ENCODE data around the gene PTPN3. TPM values are rescaled to one million over a fixed set of nuclear protein-coding genes. Genes with fewer than 3 reads are reported as not detected.

Gene PTPN3
- total RNA-seq, 2 donors from 2014 or later = not detected

DNA sequence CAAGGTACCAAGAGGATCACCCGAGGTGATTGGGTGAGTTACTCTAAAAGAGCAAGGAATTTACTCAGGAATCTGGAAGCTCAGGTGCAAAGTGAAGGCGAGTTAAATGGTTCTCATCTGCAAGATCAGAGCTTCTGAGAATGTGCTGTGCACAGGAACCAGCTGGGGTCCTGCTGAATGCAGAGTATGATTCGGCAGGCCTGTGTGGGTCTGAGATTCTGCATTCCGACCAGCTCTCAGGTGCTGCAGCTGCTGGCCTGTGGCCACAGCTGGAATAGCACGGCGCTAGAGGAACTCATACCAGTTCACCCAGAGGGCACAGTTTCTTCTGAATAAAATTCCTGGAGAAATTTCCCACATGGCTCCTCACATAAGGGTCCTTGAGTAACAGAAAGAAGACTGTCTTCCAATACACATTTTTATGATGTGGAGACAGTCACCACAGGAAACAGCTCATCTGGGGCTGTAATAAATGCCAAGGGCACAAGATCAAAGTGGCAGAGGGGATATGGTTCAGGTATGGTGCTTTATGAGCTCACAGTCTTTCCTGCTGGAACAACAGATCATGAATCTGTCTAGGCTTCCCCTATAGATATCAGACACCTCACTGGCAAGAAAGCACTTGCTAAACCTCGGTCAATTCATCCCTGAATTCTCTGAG, 83.9 kb downstream of the PTPN3 start:
- H3K27me3 Mint-ChIP-seq = peaks cover 46% of the 10 kb centered on the region
- H3K36me3 Mint-ChIP-seq (ENCODE audit: low read depth) = no peaks in the 10 kb centered on the region
- no peak overlapping the region for H3K4me3 Mint-ChIP-seq
- DNase-seq = no peak
- H3K9me3 ChIP-seq (ENCODE audit: control insufficient read depth, low read length, poor library complexity, severe bottlenecking) = no peaks in the 10 kb centered on the region
- no peak for ATAC-seq
- H3K27ac Mint-ChIP-seq = no peak overlapping the region
- H3K4me1 Mint-ChIP-seq = peaks cover 3% of the 10 kb centered on the region

DNA sequence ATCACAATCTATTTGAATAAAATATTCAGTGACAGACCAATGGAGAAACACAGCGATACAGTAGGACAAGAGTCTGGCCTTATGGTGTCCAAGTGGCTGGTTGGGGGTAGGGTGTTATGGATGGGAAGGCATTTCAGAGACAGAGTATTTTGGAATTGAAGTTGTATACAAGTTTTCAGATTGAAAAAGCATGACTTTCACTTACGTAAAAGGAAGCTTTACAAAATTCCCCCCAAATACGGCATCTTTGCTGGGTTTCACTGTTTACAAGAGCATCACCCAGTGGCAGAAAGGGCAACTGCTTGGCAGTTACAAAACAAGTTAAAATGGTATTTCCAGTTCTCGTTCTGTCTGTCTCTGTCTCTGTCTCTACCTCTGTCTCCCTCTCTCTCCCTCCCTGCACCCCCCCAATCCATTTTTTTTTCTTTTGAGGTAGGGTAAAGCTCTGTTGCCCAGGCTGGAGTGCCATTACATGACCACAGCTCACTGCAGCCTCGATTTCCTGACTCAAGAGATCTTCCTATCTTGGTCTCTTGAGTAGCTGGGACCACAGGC, 86.2 kb downstream of the PTPN3 start:
- Mint-ChIP-seq H3K4me3 (no peak overlapping the region), H3K36me3 (ENCODE audit: low read depth) (no peaks in the 10 kb centered on the region), H3K27ac (peak overlapping the region; percentile 21), H3K4me1 (peaks cover 3% of the 10 kb centered on the region), H3K27me3 (peaks cover 35% of the 10 kb centered on the region)
- DNase-seq = no peak
- no peaks in the 10 kb centered on the region for H3K9me3 ChIP-seq (ENCODE audit: control insufficient read depth, low read length, poor library complexity, severe bottlenecking)
- peak; percentile 63 for ATAC-seq

DNA sequence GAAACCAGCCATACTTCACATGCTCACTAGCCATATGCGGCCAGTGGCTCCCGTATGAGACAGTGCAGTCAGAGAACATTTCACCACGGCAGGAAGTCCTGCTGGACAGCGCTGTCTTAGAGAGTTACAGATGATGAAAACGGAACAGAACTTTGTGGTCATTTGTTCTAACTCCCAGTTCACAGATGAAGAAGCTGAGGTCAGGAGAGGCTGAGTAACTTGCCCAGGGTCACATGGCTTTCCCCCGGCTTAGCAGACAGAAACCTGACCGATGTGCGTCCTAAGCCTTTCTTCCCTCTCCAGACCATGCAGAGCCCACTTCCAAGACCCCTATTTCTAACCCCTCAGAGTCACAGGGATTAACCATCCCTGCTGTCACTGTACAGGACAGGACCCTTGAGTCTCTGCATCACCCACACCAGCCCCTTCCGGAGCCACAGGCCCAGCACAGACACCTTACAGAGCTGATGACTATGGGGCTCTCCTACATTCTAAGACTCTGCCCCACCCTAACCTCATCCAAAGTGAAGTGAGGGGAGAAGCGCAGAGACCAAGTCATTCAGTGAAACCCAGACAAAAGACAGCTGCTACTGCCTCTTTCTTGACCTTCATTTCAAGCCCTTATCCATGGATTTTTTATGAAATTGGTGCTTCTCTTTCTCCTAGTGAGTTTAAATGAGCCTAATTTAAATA, 86.9 kb downstream of the PTPN3 start:
- peak; percentile 37 for ATAC-seq

DNA sequence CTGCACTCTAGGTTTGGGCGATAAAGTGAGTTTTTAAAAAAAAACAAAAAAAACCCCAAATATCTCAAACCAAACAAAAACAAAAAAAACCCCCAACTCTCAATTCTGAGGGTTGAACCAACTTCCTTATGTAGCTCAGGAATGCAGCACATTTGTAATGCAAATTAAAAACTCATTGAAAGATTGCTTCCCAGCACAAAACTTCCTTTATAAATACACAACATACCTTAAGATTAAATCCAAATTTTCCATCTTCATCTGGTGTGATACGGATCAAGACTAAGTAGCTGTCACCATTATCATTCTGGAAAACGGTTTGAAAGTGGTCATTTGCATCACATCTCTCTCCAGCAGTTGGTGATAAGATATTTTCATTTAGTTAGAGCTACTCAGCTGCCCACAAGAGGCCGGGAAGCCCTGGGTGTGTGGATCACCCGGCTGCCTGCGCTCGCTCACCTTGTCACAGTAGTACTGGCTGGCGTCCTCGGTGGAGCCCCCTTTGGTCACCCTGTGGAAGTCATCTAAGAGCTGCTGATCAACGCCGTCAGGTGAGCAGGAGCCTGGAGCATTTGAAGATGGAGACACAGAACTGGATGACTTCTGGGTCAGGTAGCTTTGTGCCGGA, 88.2 kb downstream of the PTPN3 start:
- ATAC-seq (no peak), DNase-seq (no peak)
- H3K27ac Mint-ChIP-seq = no peak overlapping the region
- no peak overlapping the region for H3K4me3 Mint-ChIP-seq
- no peaks in the 10 kb centered on the region for H3K9me3 ChIP-seq (ENCODE audit: control insufficient read depth, low read length, poor library complexity, severe bottlenecking)
- H3K4me1 Mint-ChIP-seq = no peaks in the 10 kb centered on the region
- peaks cover 21% of the 10 kb centered on the region for H3K27me3 Mint-ChIP-seq
- no peaks in the 10 kb centered on the region for H3K36me3 Mint-ChIP-seq (ENCODE audit: low read depth)

More for the DNA sequence above, 86.9 kb downstream of the PTPN3 start:
- no peak for DNase-seq
- Mint-ChIP-seq H3K36me3 (ENCODE audit: low read depth) (no peaks in the 10 kb centered on the region), H3K4me1 (peaks cover 3% of the 10 kb centered on the region), H3K27me3 (peaks cover 31% of the 10 kb centered on the region), H3K4me3 (no peak overlapping the region), H3K27ac (peak overlapping the region; percentile 21)
- H3K9me3 ChIP-seq (ENCODE audit: control insufficient read depth, low read length, poor library complexity, severe bottlenecking) = no peaks in the 10 kb centered on the region

DNA sequence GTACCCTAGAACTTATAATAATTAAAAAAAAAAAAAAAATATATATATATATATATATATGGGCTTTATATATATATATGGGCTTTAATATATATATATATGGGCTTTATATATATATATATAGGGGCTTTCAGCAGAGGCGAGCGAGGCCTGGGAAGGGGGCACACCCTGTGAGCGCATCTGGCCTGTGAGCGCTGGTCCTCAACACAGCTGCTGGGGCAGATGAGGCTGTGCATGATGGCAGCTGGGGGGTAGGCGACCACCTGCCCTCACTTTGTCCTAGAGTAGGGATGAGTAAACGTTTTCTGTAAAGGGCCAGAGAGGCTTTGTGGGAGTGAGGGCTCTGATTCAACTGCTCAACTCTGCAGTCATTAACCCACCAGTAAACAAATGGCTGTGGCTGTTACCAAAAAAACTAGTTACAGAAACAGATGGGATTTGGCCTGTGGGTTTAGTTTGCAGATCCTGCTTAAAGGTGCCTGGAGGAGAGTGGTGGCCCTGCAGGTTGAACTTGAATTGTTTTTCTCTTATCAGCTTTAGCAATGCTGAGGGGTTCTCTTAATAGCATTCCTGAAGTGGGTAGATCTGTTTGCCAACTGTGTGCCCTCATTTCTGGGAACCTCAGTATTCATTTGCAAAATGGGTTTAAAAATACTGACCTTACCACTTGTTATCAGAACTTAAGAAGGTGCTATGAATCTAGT, 89.2 kb downstream of the PTPN3 start:
- no peaks in the 10 kb centered on the region for H3K36me3 Mint-ChIP-seq (ENCODE audit: low read depth)
- H3K4me1 Mint-ChIP-seq = no peaks in the 10 kb centered on the region
- DNase-seq = no peak
- H3K27me3 Mint-ChIP-seq = peaks cover 21% of the 10 kb centered on the region
- no peak overlapping the region for H3K27ac Mint-ChIP-seq
- ATAC-seq = no peak
- no peaks in the 10 kb centered on the region for H3K9me3 ChIP-seq (ENCODE audit: control insufficient read depth, low read length, poor library complexity, severe bottlenecking)
- H3K4me3 Mint-ChIP-seq = no peak overlapping the region

DNA sequence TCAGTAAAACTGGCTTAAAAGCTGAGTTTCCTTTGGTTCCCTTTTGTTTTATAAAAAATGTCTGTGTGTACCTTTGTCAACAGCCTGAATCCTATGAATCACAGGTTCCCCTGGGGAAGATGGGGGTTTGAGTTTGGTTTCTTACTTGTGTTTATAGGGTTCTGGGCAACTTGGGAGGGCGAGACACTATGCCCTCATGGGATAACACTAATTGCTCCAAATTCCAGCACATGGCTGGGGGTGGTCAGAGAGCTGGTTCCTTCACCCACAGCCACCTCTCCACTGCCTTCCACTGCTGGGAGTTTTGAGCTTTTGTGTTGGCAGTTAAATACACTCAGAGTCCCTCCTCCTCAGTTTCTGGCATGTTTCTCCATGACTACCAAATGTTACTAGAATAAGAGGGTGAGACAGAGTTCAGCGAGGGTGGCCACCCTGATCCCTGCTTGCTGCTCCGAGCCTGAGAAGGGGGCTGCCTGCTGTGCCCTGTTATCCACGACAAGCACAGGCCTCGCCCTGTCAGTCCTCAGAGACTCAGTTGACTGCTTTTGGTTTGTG, 94.3 kb downstream of the PTPN3 start:
- peaks cover 19% of the 10 kb centered on the region for H3K27me3 Mint-ChIP-seq

DNA sequence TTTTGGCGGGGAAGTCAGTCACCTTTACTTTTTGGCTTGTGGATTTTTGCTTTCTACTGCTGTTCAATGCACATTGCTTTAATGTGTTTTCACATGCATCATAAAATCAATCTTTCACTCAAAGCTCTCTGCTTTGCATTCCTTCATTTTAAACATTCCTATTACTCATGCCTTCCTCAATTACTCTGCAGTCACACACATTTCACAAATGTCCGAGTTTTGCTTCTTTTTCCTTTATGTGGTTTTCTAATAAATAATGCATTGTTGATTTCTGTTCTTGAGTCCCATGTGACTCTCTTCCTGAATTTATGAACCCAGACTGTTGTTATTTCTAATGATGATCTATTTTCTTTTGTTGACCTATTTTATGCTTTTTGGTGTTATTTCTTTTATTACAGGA, 95.0 kb downstream of the PTPN3 start:
- no peaks in the 10 kb centered on the region for H3K4me1 Mint-ChIP-seq
- no peak for ATAC-seq
- DNase-seq = no peak
- no peaks in the 10 kb centered on the region for H3K36me3 Mint-ChIP-seq (ENCODE audit: low read depth)
- no peak overlapping the region for H3K27ac Mint-ChIP-seq
- no peak overlapping the region for H3K4me3 Mint-ChIP-seq
- H3K27me3 Mint-ChIP-seq = peaks cover 25% of the 10 kb centered on the region
- no peaks in the 10 kb centered on the region for H3K9me3 ChIP-seq (ENCODE audit: control insufficient read depth, low read length, poor library complexity, severe bottlenecking)

More for the DNA sequence above, 94.3 kb downstream of the PTPN3 start:
- Mint-ChIP-seq H3K4me3 (no peak overlapping the region), H3K36me3 (ENCODE audit: low read depth) (no peaks in the 10 kb centered on the region), H3K27ac (no peak overlapping the region), H3K4me1 (no peaks in the 10 kb centered on the region)
- H3K9me3 ChIP-seq (ENCODE audit: control insufficient read depth, low read length, poor library complexity, severe bottlenecking) = no peaks in the 10 kb centered on the region
- ATAC-seq (no peak), DNase-seq (no peak)

DNA sequence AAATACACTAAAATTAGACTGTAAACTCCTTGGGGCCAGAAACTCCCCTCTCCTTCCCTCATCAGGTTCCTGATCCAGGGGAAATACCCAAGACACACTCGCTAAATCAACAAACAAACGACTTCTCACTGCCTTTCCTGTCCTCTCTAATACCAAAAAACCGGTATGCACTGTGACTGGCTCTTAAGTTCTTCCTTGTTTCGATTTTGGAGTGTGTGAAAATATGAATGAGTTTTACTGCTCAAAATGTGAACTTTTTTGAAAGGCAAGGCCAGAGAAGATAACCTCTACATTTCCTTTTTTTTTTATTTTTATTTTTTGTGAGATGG, 96.2 kb downstream of the PTPN3 start:
- Mint-ChIP-seq H3K36me3 (ENCODE audit: low read depth) (no peaks in the 10 kb centered on the region), H3K4me3 (no peak overlapping the region), H3K27me3 (peaks cover 30% of the 10 kb centered on the region), H3K4me1 (no peaks in the 10 kb centered on the region), H3K27ac (no peak overlapping the region)
- DNase-seq = no peak
- ATAC-seq = no peak
- H3K9me3 ChIP-seq (ENCODE audit: control insufficient read depth, low read length, poor library complexity, severe bottlenecking) = no peaks in the 10 kb centered on the region

DNA sequence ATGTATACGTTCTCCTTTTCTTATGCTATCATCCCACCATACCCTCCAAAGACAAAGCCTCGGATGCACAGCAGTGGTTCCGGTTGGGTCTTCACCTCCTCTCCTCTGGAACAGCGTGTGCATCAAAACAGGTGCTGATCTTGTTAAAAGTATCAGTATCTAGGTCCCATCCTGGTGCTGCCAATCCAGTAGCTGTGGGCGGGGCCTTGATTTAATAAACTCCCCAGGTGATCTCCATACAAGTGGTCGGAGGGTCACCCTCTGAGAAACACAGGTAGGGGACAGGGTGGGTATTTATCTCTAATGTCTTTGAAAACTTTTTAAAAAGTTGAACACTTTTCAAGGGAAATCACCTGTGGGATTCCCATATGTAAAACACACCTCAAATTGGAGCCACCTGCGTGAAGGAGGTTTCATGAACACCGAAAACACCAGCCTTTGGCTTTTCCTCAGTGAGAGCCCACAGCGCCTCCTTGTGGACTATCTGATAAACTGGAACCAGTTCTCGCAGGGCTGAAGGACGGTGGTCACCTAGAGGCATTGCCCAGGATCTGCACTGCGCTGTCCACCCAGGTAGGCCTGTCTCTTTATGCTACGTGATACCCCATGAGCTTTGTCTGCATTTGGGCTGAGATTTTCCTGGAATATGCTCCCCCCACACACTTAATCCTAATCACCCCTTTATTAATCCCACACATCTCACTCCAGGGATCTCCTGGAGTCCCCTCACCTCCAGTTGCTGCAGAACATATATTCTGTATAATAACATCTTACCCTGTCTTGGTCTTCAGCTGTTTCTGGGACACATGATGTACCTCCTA, 96.7 kb downstream of the PTPN3 start:
- DNase-seq (no peak), ATAC-seq (no peak)
- Mint-ChIP-seq H3K4me1 (no peaks in the 10 kb centered on the region), H3K27ac (no peak overlapping the region), H3K27me3 (peaks cover 30% of the 10 kb centered on the region), H3K36me3 (ENCODE audit: low read depth) (no peaks in the 10 kb centered on the region), H3K4me3 (no peak overlapping the region)
- no peaks in the 10 kb centered on the region for H3K9me3 ChIP-seq (ENCODE audit: control insufficient read depth, low read length, poor library complexity, severe bottlenecking)

DNA sequence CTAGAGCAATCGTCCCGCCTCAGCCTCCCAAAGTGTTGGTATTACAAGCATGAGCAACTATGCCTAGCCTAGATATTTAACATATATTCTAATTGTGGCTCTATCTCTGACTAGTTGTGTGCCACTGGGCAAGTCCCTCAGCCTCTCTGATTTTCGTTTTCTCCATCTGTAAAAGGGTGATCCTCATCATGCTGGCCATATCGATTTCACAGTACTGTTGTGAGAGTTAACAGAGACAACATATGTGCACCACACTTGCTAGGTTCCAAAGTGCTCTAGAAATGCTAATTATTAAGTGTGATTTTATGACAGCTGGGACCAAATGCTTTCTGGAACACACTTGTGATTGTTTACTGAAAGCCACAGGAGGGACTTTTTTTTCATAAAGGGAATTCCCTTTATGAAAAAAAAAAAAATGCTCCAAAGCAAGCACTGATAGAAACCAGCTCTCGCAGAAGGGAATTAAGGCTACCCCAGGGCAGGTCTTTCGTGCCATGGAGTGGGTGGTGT, 98.8 kb downstream of the PTPN3 start:
- no peak for ATAC-seq
- H3K27ac Mint-ChIP-seq = no peak overlapping the region
- H3K36me3 Mint-ChIP-seq (ENCODE audit: low read depth) = no peaks in the 10 kb centered on the region

DNA sequence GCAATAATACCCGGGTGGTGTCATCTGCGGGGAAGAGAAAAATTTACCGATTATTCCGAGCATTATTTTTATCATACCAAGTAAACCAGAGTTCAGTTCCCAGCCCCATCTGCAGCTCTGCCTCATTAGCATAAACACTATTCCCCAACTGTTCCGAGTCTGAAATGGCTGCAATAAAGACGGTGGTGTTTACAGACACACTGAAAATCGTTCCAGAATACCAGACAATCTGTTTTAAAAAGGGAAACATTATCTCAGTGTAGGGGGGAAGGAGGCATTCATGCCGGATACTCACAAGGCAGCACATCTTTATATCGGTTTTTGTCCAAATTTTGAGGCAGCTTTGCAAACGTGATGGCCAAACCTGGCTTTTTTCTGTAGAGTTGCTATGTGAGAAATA, 106.9 kb downstream of the PTPN3 start:
- H3K36me3 Mint-ChIP-seq (ENCODE audit: low read depth) = no peaks in the 10 kb centered on the region
- DNase-seq = no peak
- H3K4me3 Mint-ChIP-seq = no peak overlapping the region
- no peaks in the 10 kb centered on the region for H3K9me3 ChIP-seq (ENCODE audit: control insufficient read depth, low read length, poor library complexity, severe bottlenecking)
- ATAC-seq = no peak
- H3K27ac Mint-ChIP-seq = no peak overlapping the region
- peaks cover 27% of the 10 kb centered on the region for H3K27me3 Mint-ChIP-seq
- no peaks in the 10 kb centered on the region for H3K4me1 Mint-ChIP-seq

More for the DNA sequence above, 98.8 kb downstream of the PTPN3 start:
- no peaks in the 10 kb centered on the region for H3K9me3 ChIP-seq (ENCODE audit: control insufficient read depth, low read length, poor library complexity, severe bottlenecking)
- H3K4me3 Mint-ChIP-seq = no peak overlapping the region
- H3K27me3 Mint-ChIP-seq = peaks cover 22% of the 10 kb centered on the region
- no peak for DNase-seq
- H3K4me1 Mint-ChIP-seq = no peaks in the 10 kb centered on the region

DNA sequence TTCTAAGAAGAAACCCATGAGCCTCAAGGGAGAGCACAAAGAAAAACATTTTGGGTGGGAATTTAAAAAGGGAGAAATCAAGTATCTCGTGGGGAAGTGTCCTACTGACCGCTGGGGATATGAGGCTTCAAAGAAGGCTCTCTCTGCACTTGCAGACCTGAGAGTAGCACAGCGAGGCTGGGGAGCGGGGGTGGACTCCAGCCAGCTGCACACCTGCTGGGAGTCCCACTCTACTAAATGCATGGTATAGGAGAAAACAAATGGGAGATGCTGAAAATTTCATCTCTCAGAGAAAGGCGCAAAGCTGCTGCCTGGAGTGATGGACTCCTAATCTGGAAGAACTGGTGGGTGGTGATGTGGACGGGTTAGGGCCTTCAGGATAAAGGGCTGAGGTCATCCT, 110.3 kb downstream of the PTPN3 start:
- H3K27me3 Mint-ChIP-seq = peaks cover 49% of the 10 kb centered on the region
- no peak overlapping the region for H3K4me3 Mint-ChIP-seq
- ATAC-seq = no peak
- DNase-seq = no peak
- no peaks in the 10 kb centered on the region for H3K36me3 Mint-ChIP-seq (ENCODE audit: low read depth)
- no peaks in the 10 kb centered on the region for H3K9me3 ChIP-seq (ENCODE audit: control insufficient read depth, low read length, poor library complexity, severe bottlenecking)
- H3K27ac Mint-ChIP-seq = no peak overlapping the region
- H3K4me1 Mint-ChIP-seq = no peaks in the 10 kb centered on the region

Data from T-helper 17 cell (primary cell).